K562 (cell line): ENCODE results near the gene RAD51AP2. TPM values are rescaled to one million over a fixed set of nuclear protein-coding genes. Genes with fewer than 3 reads are reported as not detected.

ENCODE experiments used
- ATAC-seq: fragments of 200-7000 bp; cut with Tn5 transposase; 3 replicates; pipeline ENCODE4 v1.9.1; 2020; ENCODE audit warnings: moderate library complexity
- BruUV-seq: library from RNA; stranded (reverse); fragments of 400-500 nt; replicated peaks from 2 replicates; lab custom pipeline; 2021; lab: Mats Ljungman, UMichigan
- CTCF ChIA-PET: fragments of 300-600 bp; formaldehyde crosslinking; extraction: SDS; loops from one replicate; lab custom pipeline; 2021; ENCODE audit warnings: low intra/inter-chr PET ratio; lab: Yijun Ruan, JAX
- POLR2A ChIA-PET: fragments of 300-600, 350-650 bp; sonication (Branson Sonifier 250); formaldehyde crosslinking; extraction: SDS; loops from one replicate; lab custom pipeline; 2021; ENCODE audit warnings: antibody characterized with exemption, inconsistent platforms; lab: Yijun Ruan, JAX
- DNase-seq, 4 experiments: peaks; one replicate each; pipeline versions ENCODE4 v3.0.0 to v3.0.0-alpha.2; 2011 to 2018; ENCODE audit warnings: low spot score in 3 of 4, mixed read lengths in 3 of 4; ENCODE audit errors: extremely low read depth in 1 of 4
- FAIRE-seq: peaks from 2 replicates; lab custom pipeline; 2011; peaks lifted over from hg19 to GRCh38; lab: Jason Lieb, UNC
- H2AFZ ChIP-seq: 2 replicates; pipeline ENCODE4 v1.6.0; 2011; ENCODE audit warnings: low read depth, low read length, control low read depth, inconsistent platforms
- H3K27ac ChIP-seq: fragments of 200-600 bp; 3 replicates; pipeline ENCODE4 v1.8.0; 2011; ENCODE audit warnings: low read depth, mild to moderate bottlenecking, control low read depth, inconsistent platforms, low read length, moderate library complexity, mixed read lengths; ENCODE audit errors: extremely low read depth
- H3K27me3 ChIP-seq, 2 experiments: fragments of 300-600 bp in 1 of 2; 2 replicates in 1 of 2; 3 replicates in 1 of 2; pipeline versions ENCODE4 v1.6.0 to v1.8.0; 2011; ENCODE audit warnings: inconsistent platforms in 2 of 2, low read length in 2 of 2, mild to moderate bottlenecking in 1 of 2, mixed read lengths in 1 of 2, moderate library complexity in 1 of 2; ENCODE audit not compliant: control insufficient read depth in 2 of 2, insufficient read depth in 2 of 2
- H3K36me3 ChIP-seq: fragments of 300-600 bp; 3 replicates; pipeline ENCODE4 v1.8.0; 2011; ENCODE audit warnings: mild to moderate bottlenecking, low read length, inconsistent platforms; ENCODE audit not compliant: control insufficient read depth, insufficient read depth
- H3K4me1 ChIP-seq, 2 experiments: fragments of 200-600 bp in 1 of 2; replicated peaks in 1 of 2; 2 replicates in 1 of 2; 3 replicates in 1 of 2; pipeline versions ENCODE4 v1.5.1 to v1.8.0; 2011; ENCODE audit warnings: inconsistent platforms in 2 of 2, low read length in 2 of 2, mild to moderate bottlenecking in 1 of 2, mixed read lengths in 1 of 2, moderate library complexity in 1 of 2; ENCODE audit not compliant: control insufficient read depth in 2 of 2, insufficient read depth in 2 of 2
- H3K4me2 ChIP-seq: 2 replicates; pipeline ENCODE4 v1.6.1; 2011; ENCODE audit warnings: low read length, control low read depth, inconsistent platforms, mixed read lengths; ENCODE audit not compliant: insufficient read depth
- H3K4me3 ChIP-seq: fragments of 200-600 bp; sonication (generic), shearing (Covaris generic); 2 replicates; pipeline ENCODE4 v1.5.1; 2016; ENCODE audit warnings: control low read depth, inconsistent platforms
- H3K79me2 ChIP-seq: fragments of 200-600 bp; 3 replicates; pipeline ENCODE4 v1.8.0; 2011; ENCODE audit warnings: low read length, inconsistent platforms; ENCODE audit not compliant: control insufficient read depth, insufficient read depth
- H3K9ac ChIP-seq, 2 experiments: 2 replicates each; pipeline versions ENCODE4 v1.6.0 to v1.6.1; 2011; ENCODE audit warnings: low read depth in 2 of 2, low read length in 2 of 2, control low read depth in 1 of 2, inconsistent platforms in 1 of 2, mild to moderate bottlenecking in 1 of 2, mixed read lengths in 1 of 2; ENCODE audit not compliant: insufficient read depth in 1 of 2
- H3K9me1 ChIP-seq: one replicate; pipeline ENCODE4 v1.6.0; 2011; ENCODE audit warnings: inconsistent platforms, mild to moderate bottlenecking, low read length, moderate library complexity; ENCODE audit not compliant: control insufficient read depth, insufficient read depth
- H3K9me3 ChIP-seq: replicated peaks from 2 replicates; pipeline ENCODE4 v1.5.1; 2011; ENCODE audit warnings: low read depth, low read length, inconsistent platforms; ENCODE audit not compliant: control insufficient read depth, insufficient read depth
- H4K20me1 ChIP-seq: replicated peaks from 2 replicates; pipeline ENCODE4 v1.6.1; 2011; ENCODE audit warnings: low read length, inconsistent platforms, mixed read lengths; ENCODE audit not compliant: control insufficient read depth, insufficient read depth
- ATF7 ChIP-seq: fragments of 450-650 bp; IDR thresholded peaks from 2 replicates; pipeline ENCODE4 v1.7.1; 2014; ENCODE audit warnings: mild to moderate bottlenecking, moderate library complexity
- C11orf30 ChIP-seq: fragments of 450-650 bp; IDR thresholded peaks from 2 replicates; pipeline ENCODE4 v1.6.1; 2016; ENCODE audit warnings: low read depth, mild to moderate bottlenecking
- CSDE1 ChIP-seq, 2 experiments: fragments of 450-650 bp; IDR thresholded peaks; 2 replicates each; pipeline ENCODE4 v1.6.1; 2016; ENCODE audit warnings: mild to moderate bottlenecking in 1 of 2
- DACH1 ChIP-seq: fragments of 450-650 bp; IDR thresholded peaks from 2 replicates; pipeline ENCODE4 v1.6.1; 2018; ENCODE audit not compliant: partially characterized antibody
- FIP1L1 ChIP-seq: fragments of 200-400 bp; formaldehyde crosslinking; IDR thresholded peaks from 2 replicates; pipeline ENCODE4 v1.6.1; 2018; ENCODE audit warnings: mild to moderate bottlenecking, low read depth, low read length; ENCODE audit not compliant: poor library complexity, severe bottlenecking
- TCFL5 ChIP-seq: fragments of 250-450 bp; sonication (Bioruptor Pico); conservative IDR thresholded peaks from 2 replicates; pipeline ENCODE4 v1.6.1; 2021; ENCODE audit warnings: mild to moderate bottlenecking, moderate library complexity, matching md5 sums
- ZFPM2 ChIP-seq: fragments of 250-450 bp; sonication (Bioruptor Pico); IDR thresholded peaks from 2 replicates; pipeline ENCODE4 v1.5.1; 2022; ENCODE audit warnings: mild to moderate bottlenecking
- ZNF316 ChIP-seq: fragments of 450-650 bp; IDR thresholded peaks from 2 replicates; pipeline ENCODE4 v1.6.1; 2016
- ZSCAN29 ChIP-seq: fragments of 450-650 bp; IDR thresholded peaks from 2 replicates; pipeline ENCODE4 v1.6.1; 2017
- WGBS: fragments of 100-300 bp; shearing (Covaris generic); methylation state at CpG from one replicate; pipeline ENCODE4 v1.1.6; 2016; ENCODE audit warnings: low coverage, mixed read lengths; ENCODE audit not compliant: insufficient coverage; ENCODE audit errors: missing lambda C conversion rate; 5-methylcytosine and 5-hydroxymethylcytosine counted together
- in situ Hi-C: fragments of 300-500 bp; cut with MboI; formaldehyde crosslinking; loops from 4 replicates; pipeline ENCODE4 v1.15.0; 2018; ENCODE audit warnings: inconsistent platforms, mixed read lengths
- intact Hi-C: fragments of 100-400 bp; cut with micrococcal nuclease; formaldehyde crosslinking; loops from 2 replicates; pipeline ENCODE4 v1.14.2; 2022
- polyA plus RNA-seq, 8 experiments: library from polyadenylated mRNA; depleted of rRNA in 4 of 8; stranded (reverse) in 5 of 8; unstranded in 3 of 8; fragments of >200 nt; fragmentation: Nextera tagmentation in 2 of 8; fragmentation: Illumina TruSeq in 1 of 8; extraction: Ambion mirVana in 2 of 8; extraction: Trizol in 1 of 8; gene quantifications; 2 replicates each; pipeline versions ENCODE4 v1.2.1 to v1.2.3, GENCODE V29; 2011 to 2014; ENCODE audit warnings: inconsistent platforms in 1 of 8, missing spikeins in 1 of 8
- total RNA-seq, 7 experiments: library from RNA; depleted of rRNA in 6 of 7; stranded (reverse); fragments of >200 nt in 6 of 7; fragmentation: Illumina TruSeq in 2 of 7; extraction: Trizol in 2 of 7; gene quantifications; 2 replicates each; pipeline versions ENCODE4 v1.2.1 to v1.2.3, GENCODE V29; 2011 to 2021; ENCODE audit warnings: low replicate concordance in 1 of 7

The RAD51AP2 gene
- total and polyA plus RNA-seq, 9 of the 15 experiments (the other 6 are each of a cell fraction or from before 2014, with no cell fraction given): 0.01 to 0.04 (median 0.04) TPM; not detected in 6

- TF ChIP-seq FIP1L1: no peak
- no peak for TF ChIP-seq DACH1
- TF ChIP-seq ZFPM2 (CRISPR knock-in tag): no peak
- TF ChIP-seq CSDE1 (IDR thresholded peaks at IDR 0.05): no peak
- no peak for TF ChIP-seq TCFL5 (CRISPR knock-in tag)
- no peak for TF ChIP-seq ZSCAN29
- Histone ChIP-seq H3K27ac (no peak overlapping the region), H3K9me1 (no peaks in the 10 kb centered on the region), H3K4me3 (no peak overlapping the region), H3K9me3 (no peaks in the 10 kb centered on the region), H4K20me1 (no peaks in the 10 kb centered on the region), H3K4me2 (no peak overlapping the region), H3K79me2 (no peaks in the 10 kb centered on the region), H3K36me3 (no peaks in the 10 kb centered on the region), H3K9ac (no peak overlapping the region), H3K27me3 (peaks cover 0 to 4% of the 10 kb centered on the region in 2 experiments; a peak in 1 of 5 replicates), H2AFZ (no peak overlapping the region), H3K4me1 (no peaks in the 10 kb centered on the region)
- 4% methylated on average over 2 of the region's 2 CpGs for WGBS
- ATAC-seq (no peak), FAIRE-seq (peak; percentile 35), DNase-seq (no peak)
- ChIA-PET CTCF (no interaction called here), POLR2A (no interaction called here)
- intact Hi-C loops: no loop called here
- in situ Hi-C loops: no loop called here
- no TSS peak for BruUV-seq
Measured at GRCh38 chr2:17529771-17530170, 11.5 kb upstream of the RAD51AP2 start.

- TF ChIP-seq ATF7 (no peak), C11orf30 (0 out of 2 replicates have a peak, but pooled peaks have one; percentile 39), ZNF316 (peak; percentile 77)
- TF ChIP-seq, all 486 proteins: peak for 2
- intact Hi-C loops: no loop called here
Measured at GRCh38 chr2:17522303-17522702, 4.1 kb upstream of the RAD51AP2 start.

More at GRCh38 chr2:17522303-17522702, 4.1 kb upstream of the RAD51AP2 start:
- CTCF ChIA-PET: no interaction called here
- Histone ChIP-seq H3K4me2 (no peak overlapping the region), H4K20me1 (no peaks in the 10 kb centered on the region), H3K4me3 (no peak overlapping the region), H3K9me3 (no peaks in the 10 kb centered on the region), H3K36me3 (no peaks in the 10 kb centered on the region), H3K9ac (no peak overlapping the region), H3K79me2 (no peaks in the 10 kb centered on the region), H3K9me1 (no peaks in the 10 kb centered on the region), H3K27ac (no peak overlapping the region), H3K27me3 (no peaks in the 10 kb centered on the region), H2AFZ (peak overlapping the region; percentile 46), H3K4me1 (peaks cover 3 to 6% of the 10 kb centered on the region in 2 experiments; a peak in 2 of 5 replicates)
- FAIRE-seq (no peak), ATAC-seq (no peak), DNase-seq (no peak)
- no TSS peak for BruUV-seq
- in situ Hi-C loops: no loop called here
- POLR2A ChIA-PET: no interaction called here
- 30% methylated on average over 6 of the region's 6 CpGs for WGBS
